Endothelial cell of umbilical vein (primary cell): Measurements from ENCODE around the gene UBE3B. TPM values are rescaled to one million over a fixed set of nuclear protein-coding genes. Genes with fewer than 3 reads are reported as not detected.
A peak's percentile ranks its signal among the peaks of the same experiment; 100 is the strongest.

ENCODE experiments used
- Bru-seq: library from RNA; stranded (reverse); fragments of 400-500 nt; gene quantifications from one replicate; lab custom pipeline; 2021; lab: Mats Ljungman, UMichigan
- BruChase-seq, 2 experiments: library from RNA; stranded (reverse); fragments of 400-500 nt; gene quantifications; one replicate each; lab custom pipeline; 2021; lab: Mats Ljungman, UMichigan
- BruUV-seq: library from RNA; stranded (reverse); fragments of 400-500 nt; replicated peaks from 2 replicates; lab custom pipeline; 2021; lab: Mats Ljungman, UMichigan
- CTCF ChIA-PET: fragments of 300-600, 350-600 bp; sonication (Branson Sonifier 250); formaldehyde crosslinking; loops from one replicate; lab custom pipeline; 2021; ENCODE audit warnings: antibody characterized with exemption, inconsistent platforms; lab: Charles Lee
- POLR2A ChIA-PET: fragments of 300-600, 350-600 bp; sonication (Branson Sonifier 250); formaldehyde crosslinking; loops from one replicate; lab custom pipeline; 2021; ENCODE audit warnings: antibody characterized with exemption, inconsistent platforms; lab: Charles Lee
- DNase-seq: peaks from one replicate; pipeline ENCODE4 v3.0.0-alpha.2; 2011; ENCODE audit warnings: low read depth, low spot score
- FAIRE-seq: peaks from 2 replicates; lab custom pipeline; 2011; peaks lifted over from hg19 to GRCh38; lab: Jason Lieb, UNC
- H2AFZ ChIP-seq: 2 replicates; pipeline ENCODE4 v1.6.0; 2012; ENCODE audit warnings: low read depth, low read length, control low read depth, inconsistent platforms
- H3K27ac ChIP-seq: 2 replicates; pipeline ENCODE4 v1.5.1; 2011; ENCODE audit warnings: low read depth, mild to moderate bottlenecking, control low read depth, low read length, moderate library complexity; ENCODE audit not compliant: insufficient read depth
- H3K27me3 ChIP-seq, 2 experiments: 2 replicates each; pipeline versions ENCODE4 v1.6.0 to v1.6.1; 2011; ENCODE audit warnings: low read length in 2 of 2, mixed read lengths in 1 of 2; ENCODE audit not compliant: control insufficient read depth in 2 of 2, insufficient read depth in 2 of 2
- H3K36me3 ChIP-seq, 2 experiments: 2 replicates in 1 of 2; 3 replicates in 1 of 2; pipeline ENCODE4 v1.5.1; 2011; ENCODE audit warnings: low read length in 2 of 2, mild to moderate bottlenecking in 1 of 2, moderate library complexity in 1 of 2; ENCODE audit not compliant: control insufficient read depth in 2 of 2, insufficient read depth in 2 of 2; ENCODE audit errors: extremely low read depth in 1 of 2
- H3K4me1 ChIP-seq: 3 replicates; pipeline ENCODE4 v1.5.1; 2011; ENCODE audit warnings: mild to moderate bottlenecking, low read length; ENCODE audit not compliant: control insufficient read depth, insufficient read depth; ENCODE audit errors: extremely low read depth
- H3K4me2 ChIP-seq: 2 replicates; pipeline ENCODE4 v1.6.1; 2011; ENCODE audit warnings: low read length, control low read depth, mixed read lengths; ENCODE audit not compliant: insufficient read depth
- H3K4me3 ChIP-seq, 3 experiments: fragments of 200-600 bp in 1 of 3; sonication (generic), shearing (Covaris generic) in 1 of 3; replicated peaks in 1 of 3; 2 replicates each; pipeline ENCODE4 v1.5.1; 2011 to 2016; ENCODE audit warnings: control low read depth in 3 of 3, low read length in 3 of 3, mild to moderate bottlenecking in 2 of 3, inconsistent platforms in 1 of 3, low read depth in 1 of 3, moderate library complexity in 1 of 3; ENCODE audit not compliant: insufficient read depth in 1 of 3
- H3K79me2 ChIP-seq: 2 replicates; pipeline ENCODE4 v1.6.0; 2012; ENCODE audit warnings: low read length, inconsistent platforms; ENCODE audit not compliant: control insufficient read depth, insufficient read depth
- H3K9ac ChIP-seq: replicated peaks from 2 replicates; pipeline ENCODE3; 2011; ENCODE audit warnings: low read length, control low read depth; ENCODE audit not compliant: insufficient read depth; ENCODE audit errors: extremely low read depth
- H3K9me1 ChIP-seq: replicated peaks from 3 replicates; pipeline ENCODE4 v1.6.0; 2011; ENCODE audit warnings: mild to moderate bottlenecking, low read length; ENCODE audit not compliant: control insufficient read depth, insufficient read depth; ENCODE audit errors: extremely low read depth
- H3K9me3 ChIP-seq: replicated peaks from 2 replicates; pipeline ENCODE4 v1.5.1; 2012; ENCODE audit warnings: low read length, inconsistent platforms; ENCODE audit not compliant: control insufficient read depth, insufficient read depth
- H4K20me1 ChIP-seq: replicated peaks from 2 replicates; pipeline ENCODE3; 2011; ENCODE audit warnings: mild to moderate bottlenecking, low read length; ENCODE audit not compliant: control insufficient read depth, insufficient read depth; ENCODE audit errors: extremely low read depth
- EZH2 ChIP-seq: IDR thresholded peaks from 2 replicates; pipeline ENCODE4 v1.6.1; 2012; ENCODE audit warnings: borderline replicate concordance, low read depth, mild to moderate bottlenecking, moderate library complexity, low read length, inconsistent platforms; ENCODE audit not compliant: severe bottlenecking
- FOS ChIP-seq: IDR thresholded peaks from 2 replicates; pipeline ENCODE4 v1.6.1; 2011; ENCODE audit warnings: mild to moderate bottlenecking, low read length, moderate library complexity, borderline replicate concordance; ENCODE audit not compliant: insufficient read depth
- GATA2 ChIP-seq: IDR thresholded peaks from 2 replicates; pipeline ENCODE4 v1.7.0; 2011; ENCODE audit warnings: low read depth, mild to moderate bottlenecking, moderate library complexity, mixed read lengths, low read length; ENCODE audit not compliant: insufficient read length, insufficient read depth
- JUN ChIP-seq: IDR thresholded peaks from 2 replicates; pipeline ENCODE4 v1.6.1; 2011; ENCODE audit warnings: borderline replicate concordance, low read depth; ENCODE audit not compliant: insufficient read length, insufficient read depth
- MYC ChIP-seq: IDR thresholded peaks from one replicate; pipeline ENCODE4 v1.6.1; 2011; ENCODE audit warnings: mild to moderate bottlenecking, low read depth, low read length
- POLR2A ChIP-seq: IDR thresholded peaks from 2 replicates; pipeline ENCODE4 v1.6.1; 2012; ENCODE audit warnings: low read depth, mild to moderate bottlenecking, control low read depth, low read length
- POLR2AphosphoS5 ChIP-seq: IDR thresholded peaks from 2 replicates; pipeline ENCODE4 v1.6.1; 2012; ENCODE audit warnings: low read depth, mild to moderate bottlenecking, control low read depth, low read length, moderate library complexity; ENCODE audit not compliant: insufficient read depth
- dilution Hi-C: fragments of 300-500 bp; cut with MboI; formaldehyde crosslinking; loops from one replicate; pipeline ENCODE4 v1.15.0; 2019; ENCODE audit warnings: low sequenced_read_pairs; ENCODE audit not compliant: extremely low pct_ligation_motif_present
- intact Hi-C: fragments of 100-400 bp; cut with micrococcal nuclease; formaldehyde crosslinking; loops from one replicate; pipeline ENCODE4 v1.10.0; 2022
- long read RNA-seq: library from polyadenylated mRNA; stranded (forward); transcript quantifications from one replicate; pipeline ENCODE4 v2.0.0, GENCODE V29; 2021
- polyA minus RNA-seq, 3 experiments: library from RNA; depleted of rRNA, polyadenylated mRNA; stranded (reverse); fragments of >200 nt; gene quantifications; 1 replicate in 1 of 3; 2 replicates in 2 of 3; pipeline ENCODE4 v1.2.3, GENCODE V29; 2011
- polyA plus RNA-seq, 4 experiments: library from polyadenylated mRNA; depleted of rRNA in 3 of 4; stranded (reverse) in 3 of 4; unstranded in 1 of 4; fragments of >200 nt; gene quantifications; 2 replicates each; pipeline versions ENCODE4 v1.2.1 to v1.2.3, GENCODE V29; 2011 to 2012; ENCODE audit warnings: missing spikeins in 1 of 4
- total RNA-seq: library from RNA; stranded (reverse); gene quantifications from 2 replicates; pipeline ENCODE4 v1.2.3, GENCODE V29; 2021
- TF ChIP-seq, protein P1 (sequence below): IDR thresholded peaks from 2 replicates; pipeline ENCODE4 v1.6.1; 2011; ENCODE audit not compliant: insufficient read depth, insufficient read length
- TF ChIP-seq, protein P2 (sequence below), 2 donors: IDR thresholded peaks; 1 replicate in 1 of 2; 2 replicates in 1 of 2; pipeline ENCODE4 v1.5.1; 2011; ENCODE audit warnings: low read length in 2 of 2, mild to moderate bottlenecking in 2 of 2, moderate library complexity in 2 of 2, control low read depth in 1 of 2, inconsistent platforms in 1 of 2, low read depth in 1 of 2; ENCODE audit not compliant: insufficient read depth in 1 of 2; ENCODE audit errors: extremely low read depth in 1 of 2

UBE3B gene, protein sequence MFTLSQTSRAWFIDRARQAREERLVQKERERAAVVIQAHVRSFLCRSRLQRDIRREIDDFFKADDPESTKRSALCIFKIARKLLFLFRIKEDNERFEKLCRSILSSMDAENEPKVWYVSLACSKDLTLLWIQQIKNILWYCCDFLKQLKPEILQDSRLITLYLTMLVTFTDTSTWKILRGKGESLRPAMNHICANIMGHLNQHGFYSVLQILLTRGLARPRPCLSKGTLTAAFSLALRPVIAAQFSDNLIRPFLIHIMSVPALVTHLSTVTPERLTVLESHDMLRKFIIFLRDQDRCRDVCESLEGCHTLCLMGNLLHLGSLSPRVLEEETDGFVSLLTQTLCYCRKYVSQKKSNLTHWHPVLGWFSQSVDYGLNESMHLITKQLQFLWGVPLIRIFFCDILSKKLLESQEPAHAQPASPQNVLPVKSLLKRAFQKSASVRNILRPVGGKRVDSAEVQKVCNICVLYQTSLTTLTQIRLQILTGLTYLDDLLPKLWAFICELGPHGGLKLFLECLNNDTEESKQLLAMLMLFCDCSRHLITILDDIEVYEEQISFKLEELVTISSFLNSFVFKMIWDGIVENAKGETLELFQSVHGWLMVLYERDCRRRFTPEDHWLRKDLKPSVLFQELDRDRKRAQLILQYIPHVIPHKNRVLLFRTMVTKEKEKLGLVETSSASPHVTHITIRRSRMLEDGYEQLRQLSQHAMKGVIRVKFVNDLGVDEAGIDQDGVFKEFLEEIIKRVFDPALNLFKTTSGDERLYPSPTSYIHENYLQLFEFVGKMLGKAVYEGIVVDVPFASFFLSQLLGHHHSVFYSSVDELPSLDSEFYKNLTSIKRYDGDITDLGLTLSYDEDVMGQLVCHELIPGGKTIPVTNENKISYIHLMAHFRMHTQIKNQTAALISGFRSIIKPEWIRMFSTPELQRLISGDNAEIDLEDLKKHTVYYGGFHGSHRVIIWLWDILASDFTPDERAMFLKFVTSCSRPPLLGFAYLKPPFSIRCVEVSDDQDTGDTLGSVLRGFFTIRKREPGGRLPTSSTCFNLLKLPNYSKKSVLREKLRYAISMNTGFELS
- total RNA-seq = 32.7 and 40.8 TPM in 2 replicates
- polyA plus RNA-seq = 23.8 and 24.9 TPM in 2 replicates
- 21.9 and 25.3 TPM in 2 replicates for polyA plus RNA-seq (2011; cell fraction: cytosol; rRNA removed)
- polyA plus RNA-seq (2011; cell fraction: nucleus; rRNA removed) = 63.7 and 64.5 TPM in 2 replicates
- 22.6 and 22.7 TPM in 2 replicates for polyA plus RNA-seq (2012)
- 70.4 and 81.6 TPM in 2 replicates for polyA minus RNA-seq
- 14.2 TPM for polyA minus RNA-seq (2011; cell fraction: cytosol; rRNA and poly(A)+ RNA removed)
- polyA minus RNA-seq (2011; cell fraction: nucleus; rRNA and poly(A)+ RNA removed) = 35.0 and 48.9 TPM in 2 replicates
- Bru-seq, nascent RNA = percentile 60 among the genes with signal in this experiment
- percentile 65 among the genes with signal in this experiment for BruChase-seq, experiment 1, labeled RNA remaining after a 6-hour chase
- BruChase-seq, experiment 2, labeled RNA remaining after a 2-hour chase = percentile 60 among the genes with signal in this experiment
- long read RNA-seq, full-length matches to known transcripts = 24 of 56 reads
- long read RNA-seq, partial matches to known transcripts = 17 of 56 reads
- long read RNA-seq, other reads (novel, unspliced or antisense) = 15 of 56 reads

DNA sequence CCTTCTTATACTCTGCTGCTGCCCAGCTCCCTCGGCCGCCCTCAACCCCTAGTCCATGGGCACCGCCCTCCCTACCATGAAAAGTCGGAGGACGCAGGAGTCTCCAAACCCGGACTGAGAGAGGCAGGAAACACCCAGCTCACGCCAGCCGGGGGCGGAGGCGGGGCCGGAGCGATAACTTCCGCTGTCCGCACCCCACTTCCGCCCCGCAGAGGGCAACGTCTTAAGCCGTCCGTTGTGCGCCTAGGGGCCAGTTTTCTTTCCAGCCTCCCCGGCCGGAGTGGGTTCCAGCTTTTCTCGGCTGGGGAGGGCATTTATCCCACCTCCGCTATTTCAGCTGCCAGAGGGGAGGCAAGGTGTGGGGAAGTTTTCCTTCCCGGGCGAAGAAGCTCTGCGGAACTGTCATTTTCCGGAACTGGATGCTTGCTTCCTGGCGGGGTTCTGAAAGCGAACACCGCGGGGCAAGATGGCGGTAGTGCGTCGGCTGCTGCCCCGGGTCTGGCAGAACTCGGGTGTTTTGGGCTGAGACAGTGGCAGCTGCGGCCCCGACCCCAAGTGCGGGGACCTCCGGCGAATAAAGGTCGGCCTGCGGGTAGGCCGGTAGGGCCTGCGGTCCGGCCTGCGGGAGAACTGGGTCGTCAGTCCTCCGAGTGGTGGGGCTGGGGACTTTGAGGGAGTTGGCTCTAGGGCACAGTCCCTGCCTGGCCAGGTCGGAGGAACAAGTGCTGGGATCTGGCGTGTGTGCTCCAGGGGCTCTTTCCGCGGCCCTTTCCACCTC lies at the start of gene UBE3B, which contains the start of gene KCTD10:
Gene UBE3B (plus strand): TSS at position 450 of the 778 bp plus-strand sequence. CDS start 5,918 bp downstream, outside the sequence.
Gene KCTD10 (minus strand): TSS at position 116 of the 778 bp plus-strand sequence. CDS start 38 bp downstream, at position 78.
- no TSS peak for BruUV-seq
- H3K4me3 ChIP-seq = peak within 1 kb of the TSS; percentile 91 to 97 (median 92)
- peaks cover 19% of the 10 kb centered on the region for H3K4me1 ChIP-seq
- intact Hi-C loops (loop anchor here (1.0 to 5.0 kb wide), 3 partner anchors 14 to 95 kb away; partner anchors contain the start of genes MMAB and MVK), dilution Hi-C loops (no loop called here)
- CTCF ChIA-PET = interaction anchor here (0.6 to 10.1 kb wide), 7 partner anchors 14 to 1256 kb away, joined by 3 to 91 read pairs (median 6); no protein-coding TSS in a partner anchor
- FAIRE-seq = peak; percentile 85
- H3K27me3 ChIP-seq = no peaks in the 10 kb centered on the region
- peak; percentile 86 for DNase-seq
- H3K9me3 ChIP-seq = no peaks in the 10 kb centered on the region
- POLR2A ChIA-PET = interaction anchor here (0.7 to 1.4 kb wide), 5 partner anchors 11 to 45 kb away, joined by 3 to 11 read pairs (median 3); no protein-coding TSS in a partner anchor
- H3K4me2 ChIP-seq = peak within 1 kb of the TSS; percentile 93
- H3K79me2 ChIP-seq = peaks cover 66% of the 10 kb centered on the region
- H3K27ac ChIP-seq = peak within 1 kb of the TSS; percentile 98
- H3K9ac ChIP-seq = peak within 1 kb of the TSS; percentile 98
- no peaks in the 10 kb centered on the region for H4K20me1 ChIP-seq
- peaks cover 0 to 2% of the 10 kb centered on the region in 2 experiments for H3K36me3 ChIP-seq
- no peaks in the 10 kb centered on the region for H3K9me1 ChIP-seq
- TF ChIP-seq MYC (no peak), EZH2 (no peak), JUN (no peak), POLR2AphosphoS5 (peak; percentile 54), FOS (no peak), GATA2 (no peak), POLR2A (peak; percentile 79)
- TF ChIP-seq, protein P1, sequence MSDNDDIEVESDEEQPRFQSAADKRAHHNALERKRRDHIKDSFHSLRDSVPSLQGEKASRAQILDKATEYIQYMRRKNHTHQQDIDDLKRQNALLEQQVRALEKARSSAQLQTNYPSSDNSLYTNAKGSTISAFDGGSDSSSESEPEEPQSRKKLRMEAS = no peak
- TF ChIP-seq, protein P2, sequence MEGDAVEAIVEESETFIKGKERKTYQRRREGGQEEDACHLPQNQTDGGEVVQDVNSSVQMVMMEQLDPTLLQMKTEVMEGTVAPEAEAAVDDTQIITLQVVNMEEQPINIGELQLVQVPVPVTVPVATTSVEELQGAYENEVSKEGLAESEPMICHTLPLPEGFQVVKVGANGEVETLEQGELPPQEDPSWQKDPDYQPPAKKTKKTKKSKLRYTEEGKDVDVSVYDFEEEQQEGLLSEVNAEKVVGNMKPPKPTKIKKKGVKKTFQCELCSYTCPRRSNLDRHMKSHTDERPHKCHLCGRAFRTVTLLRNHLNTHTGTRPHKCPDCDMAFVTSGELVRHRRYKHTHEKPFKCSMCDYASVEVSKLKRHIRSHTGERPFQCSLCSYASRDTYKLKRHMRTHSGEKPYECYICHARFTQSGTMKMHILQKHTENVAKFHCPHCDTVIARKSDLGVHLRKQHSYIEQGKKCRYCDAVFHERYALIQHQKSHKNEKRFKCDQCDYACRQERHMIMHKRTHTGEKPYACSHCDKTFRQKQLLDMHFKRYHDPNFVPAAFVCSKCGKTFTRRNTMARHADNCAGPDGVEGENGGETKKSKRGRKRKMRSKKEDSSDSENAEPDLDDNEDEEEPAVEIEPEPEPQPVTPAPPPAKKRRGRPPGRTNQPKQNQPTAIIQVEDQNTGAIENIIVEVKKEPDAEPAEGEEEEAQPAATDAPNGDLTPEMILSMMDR (IDR thresholded peaks at IDR 0.05; ENCODE audit: extremely low read depth in 1 of 2, insufficient read depth in 1 of 2, low read depth in 1 of 2, low read length in 2 of 2) = no peak
- H2AFZ ChIP-seq = peak within 1 kb of the TSS; percentile 98
